ENCODE results near the gene MCRIP2.
A peak's percentile ranks its signal among the peaks of the same experiment; 100 is the strongest.

GRCh38 chr16:610513-611381 is 30.9 kb upstream of the MCRIP2 start:
- TF ChIP-seq CTCF (IDR thresholded peaks at IDR 0.05) (peak; percentile 50 to 83 (median 66)), POLR2A (IDR thresholded peaks at IDR 0.05) (no peak)

All from thyroid gland (tissue), 4 donors.